Loucy (cell line): ENCODE measurements around the gene NTSR2.

ENCODE experiments used
- EZH2phosphoT487 ChIP-seq: fragments of 200-600 bp; IDR thresholded peaks from 2 replicates; pipeline ENCODE4 v1.6.1; 2018; ENCODE audit warnings: antibody characterized with exemption, mild to moderate bottlenecking, moderate library complexity, borderline replicate concordance
- TF ChIP-seq, protein P1 (sequence below): fragments of 200-600 bp; sonication (generic); conservative IDR thresholded peaks from 2 replicates; pipeline ENCODE4 v1.5.1; 2014; ENCODE audit warnings: mild to moderate bottlenecking, antibody characterized with exemption, low read length

DNA sequence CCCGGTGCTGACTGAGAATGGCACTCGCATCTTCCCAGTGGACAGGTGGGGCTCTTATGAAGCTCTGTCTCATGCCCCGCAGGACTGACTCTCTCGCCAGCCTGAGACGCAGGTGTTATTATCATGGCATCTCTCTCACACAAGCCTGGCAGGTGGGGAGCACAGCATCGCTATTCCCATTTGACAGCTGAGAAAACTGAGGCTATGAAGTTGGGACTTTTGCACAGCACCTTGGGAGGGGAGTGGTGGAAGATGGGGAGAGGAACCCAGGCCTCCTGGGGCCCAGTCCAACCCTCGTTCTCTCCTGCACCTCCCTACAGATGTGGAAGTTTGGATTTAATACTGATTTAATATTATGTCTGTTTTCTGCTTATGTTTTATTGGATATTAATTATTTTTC, 9.0 kb upstream of the NTSR2 start:
- TF ChIP-seq, protein P1, sequence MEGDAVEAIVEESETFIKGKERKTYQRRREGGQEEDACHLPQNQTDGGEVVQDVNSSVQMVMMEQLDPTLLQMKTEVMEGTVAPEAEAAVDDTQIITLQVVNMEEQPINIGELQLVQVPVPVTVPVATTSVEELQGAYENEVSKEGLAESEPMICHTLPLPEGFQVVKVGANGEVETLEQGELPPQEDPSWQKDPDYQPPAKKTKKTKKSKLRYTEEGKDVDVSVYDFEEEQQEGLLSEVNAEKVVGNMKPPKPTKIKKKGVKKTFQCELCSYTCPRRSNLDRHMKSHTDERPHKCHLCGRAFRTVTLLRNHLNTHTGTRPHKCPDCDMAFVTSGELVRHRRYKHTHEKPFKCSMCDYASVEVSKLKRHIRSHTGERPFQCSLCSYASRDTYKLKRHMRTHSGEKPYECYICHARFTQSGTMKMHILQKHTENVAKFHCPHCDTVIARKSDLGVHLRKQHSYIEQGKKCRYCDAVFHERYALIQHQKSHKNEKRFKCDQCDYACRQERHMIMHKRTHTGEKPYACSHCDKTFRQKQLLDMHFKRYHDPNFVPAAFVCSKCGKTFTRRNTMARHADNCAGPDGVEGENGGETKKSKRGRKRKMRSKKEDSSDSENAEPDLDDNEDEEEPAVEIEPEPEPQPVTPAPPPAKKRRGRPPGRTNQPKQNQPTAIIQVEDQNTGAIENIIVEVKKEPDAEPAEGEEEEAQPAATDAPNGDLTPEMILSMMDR = no peak
- TF ChIP-seq EZH2phosphoT487 = no peak
